Left ventricle myocardium inferior (tissue), 1 donor: ENCODE measurements around the gene TIGD3. TPM values are rescaled to one million over a fixed set of nuclear protein-coding genes. Genes with fewer than 3 reads are reported as not detected.

Experiments used
- DNase-seq: peaks from one replicate; pipeline ENCODE4 v3.0.0-alpha.2; 2020
- H3K27ac ChIP-seq: fragments of 200-600 bp; replicated peaks from 2 replicates; pipeline ENCODE4 v1.8.0; 2021
- H3K27me3 ChIP-seq: fragments of 200-600 bp; 2 replicates; pipeline ENCODE4 v1.8.0; 2021; ENCODE audit warnings: low read depth
- H3K36me3 ChIP-seq: fragments of 200-600 bp; 2 replicates; pipeline ENCODE4 v1.8.0; 2021
- H3K4me1 ChIP-seq: fragments of 200-600 bp; 2 replicates; pipeline ENCODE4 v1.8.0; 2021
- H3K4me3 ChIP-seq: fragments of 200-600 bp; 2 replicates; pipeline ENCODE4 v1.8.0; 2021; ENCODE audit warnings: mild to moderate bottlenecking, moderate library complexity
- H3K9me3 ChIP-seq: fragments of 200-600 bp; replicated peaks from 2 replicates; pipeline ENCODE4 v1.8.0; 2021
- intact Hi-C: fragments of 100-400 bp; cut with micrococcal nuclease; formaldehyde crosslinking; loops from one replicate; pipeline ENCODE4 v1.11.0; 2022
- total RNA-seq: library from RNA; stranded (reverse); fragmentation: NEBNext Ultra II Directional; extraction: Animal tissue kit (Norgen Biotek cat#: 25700); gene quantifications from one replicate; pipeline ENCODE4 v1.2.1, GENCODE V29; 2021
- TF ChIP-seq, protein P1 (sequence below): fragments of 200-600 bp; IDR thresholded peaks from 2 replicates; pipeline ENCODE4 v1.8.0; 2021; ENCODE audit warnings: antibody characterized with exemption, mild to moderate bottlenecking, borderline replicate concordance
- donor health status: DM: no; HTN: yes; CAD: no; lungs with severe emphysema.

The TIGD3 gene
- total RNA-seq, 1 donor from 2014 or later, result 0.44 TPM

DNA sequence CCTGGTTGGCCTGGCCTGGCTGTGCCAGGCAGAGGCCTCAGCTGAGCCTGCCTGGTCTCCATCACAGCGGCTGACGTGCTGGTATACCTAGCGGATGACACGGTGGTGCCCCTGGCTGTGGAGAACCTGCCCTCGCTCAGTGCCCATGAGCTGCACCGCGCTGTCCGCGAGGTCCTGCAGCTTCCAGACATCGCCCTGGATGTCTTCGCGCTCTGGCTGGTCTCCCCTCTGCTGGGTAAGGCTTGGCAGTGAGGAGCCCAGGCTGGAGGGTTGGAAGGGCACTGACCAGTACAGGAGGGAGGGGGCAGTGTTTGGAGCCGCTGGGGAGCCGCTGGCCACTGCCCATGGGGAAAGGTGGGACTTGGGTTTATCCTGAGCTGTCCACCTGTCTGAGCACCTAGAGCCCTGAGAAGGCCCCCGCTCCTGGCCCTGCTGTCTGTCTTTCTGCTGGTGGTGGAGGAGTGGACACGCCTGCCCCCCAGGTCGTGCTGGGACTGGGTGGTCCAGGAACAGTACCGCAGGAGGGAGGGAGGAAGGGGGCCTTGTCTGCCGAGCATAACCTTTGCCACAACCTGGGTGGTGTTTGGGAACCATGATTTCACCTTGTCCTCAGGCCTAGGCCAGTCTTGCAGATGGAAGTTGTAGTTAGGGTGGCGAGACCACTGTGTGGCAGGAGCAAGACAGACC lies 34.9 kb downstream of the TIGD3 start:
- H3K27me3 ChIP-seq, result no peaks in the 10 kb centered on the region
- intact Hi-C loops, result no loop called here
- H3K4me3 ChIP-seq, result peak overlapping the region; percentile 43
- peaks cover 15% of the 10 kb centered on the region for H3K36me3 ChIP-seq
- H3K9me3 ChIP-seq, result no peaks in the 10 kb centered on the region
- no peak for DNase-seq
- H3K4me1 ChIP-seq, result peaks cover 87% of the 10 kb centered on the region
- H3K27ac ChIP-seq, result peak overlapping the region; percentile 87
- TF ChIP-seq, protein P1, sequence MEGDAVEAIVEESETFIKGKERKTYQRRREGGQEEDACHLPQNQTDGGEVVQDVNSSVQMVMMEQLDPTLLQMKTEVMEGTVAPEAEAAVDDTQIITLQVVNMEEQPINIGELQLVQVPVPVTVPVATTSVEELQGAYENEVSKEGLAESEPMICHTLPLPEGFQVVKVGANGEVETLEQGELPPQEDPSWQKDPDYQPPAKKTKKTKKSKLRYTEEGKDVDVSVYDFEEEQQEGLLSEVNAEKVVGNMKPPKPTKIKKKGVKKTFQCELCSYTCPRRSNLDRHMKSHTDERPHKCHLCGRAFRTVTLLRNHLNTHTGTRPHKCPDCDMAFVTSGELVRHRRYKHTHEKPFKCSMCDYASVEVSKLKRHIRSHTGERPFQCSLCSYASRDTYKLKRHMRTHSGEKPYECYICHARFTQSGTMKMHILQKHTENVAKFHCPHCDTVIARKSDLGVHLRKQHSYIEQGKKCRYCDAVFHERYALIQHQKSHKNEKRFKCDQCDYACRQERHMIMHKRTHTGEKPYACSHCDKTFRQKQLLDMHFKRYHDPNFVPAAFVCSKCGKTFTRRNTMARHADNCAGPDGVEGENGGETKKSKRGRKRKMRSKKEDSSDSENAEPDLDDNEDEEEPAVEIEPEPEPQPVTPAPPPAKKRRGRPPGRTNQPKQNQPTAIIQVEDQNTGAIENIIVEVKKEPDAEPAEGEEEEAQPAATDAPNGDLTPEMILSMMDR, result no peak

DNA sequence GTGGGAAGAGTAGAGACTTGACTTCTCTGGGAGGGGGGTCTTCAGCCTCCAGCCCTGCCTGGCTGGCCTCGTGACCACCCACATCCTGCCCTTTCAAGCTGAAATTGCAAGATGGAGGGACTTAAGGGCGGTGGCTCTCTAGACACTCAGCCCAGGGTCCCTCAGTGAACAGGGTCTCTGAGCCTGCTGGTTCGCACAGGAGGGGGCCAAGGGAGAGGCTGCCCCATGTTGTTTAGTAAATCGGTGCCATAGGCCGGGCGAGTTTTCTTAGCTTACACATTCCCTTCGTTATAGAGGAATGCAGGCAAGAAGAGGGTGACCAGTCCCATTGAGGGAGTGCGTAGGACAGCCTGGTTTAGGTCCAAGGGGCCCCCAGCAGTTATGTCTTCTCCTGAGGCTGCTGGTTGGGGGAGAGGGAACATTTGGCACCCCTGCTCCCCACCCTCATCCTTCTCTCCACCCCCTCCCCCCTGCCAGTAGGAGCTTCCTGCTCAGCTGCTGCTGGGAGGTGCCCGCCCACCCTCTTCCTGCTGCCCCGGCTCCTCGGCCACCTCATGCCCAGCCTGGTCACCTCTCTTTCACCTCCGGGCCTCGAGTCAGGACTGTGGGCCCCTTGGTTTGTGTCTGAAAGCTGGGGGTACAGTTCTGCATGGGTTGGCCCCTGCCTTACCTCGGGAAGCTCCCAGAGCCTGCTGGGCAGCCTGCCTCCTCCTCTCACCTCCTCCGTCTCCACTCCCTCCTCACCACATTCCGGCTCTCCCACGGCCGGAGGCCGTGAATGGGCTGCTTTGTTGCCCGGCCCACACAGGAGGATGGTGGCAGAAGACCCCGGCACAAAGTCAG lies 35.8 kb downstream of the TIGD3 start:
- Histone ChIP-seq H3K4me1 (peaks cover 79% of the 10 kb centered on the region), H3K9me3 (no peaks in the 10 kb centered on the region), H3K27ac (peak overlapping the region; percentile 87), H3K27me3 (no peaks in the 10 kb centered on the region), H3K4me3 (peak overlapping the region; percentile 43), H3K36me3 (peaks cover 24% of the 10 kb centered on the region)
- TF ChIP-seq, protein P1, result no peak
- intact Hi-C loops, result no loop called here
- DNase-seq, result no peak

DNA sequence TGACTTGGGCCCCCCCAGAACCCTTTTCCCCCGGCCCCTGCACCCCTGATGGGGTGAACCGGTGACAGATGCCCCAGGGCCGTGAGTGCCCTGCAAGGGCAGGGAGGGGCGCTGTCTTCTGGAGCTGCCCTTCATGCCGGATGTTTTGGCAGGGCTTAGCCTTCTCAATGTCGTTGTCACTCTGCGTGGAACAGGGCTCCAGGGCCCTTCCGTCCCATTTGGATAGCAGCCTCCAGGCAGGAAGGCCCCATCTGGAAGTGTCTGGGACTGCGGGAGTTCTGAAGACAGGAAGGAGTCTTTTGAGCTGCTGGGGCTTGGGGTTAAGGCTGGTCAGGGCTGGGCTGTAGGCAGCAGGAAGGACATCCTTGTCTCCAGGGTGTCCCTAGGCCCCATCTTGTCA lies 36.4 kb downstream of the TIGD3 start:
- Histone ChIP-seq H3K9me3 (no peaks in the 10 kb centered on the region), H3K4me1 (peaks cover 73% of the 10 kb centered on the region), H3K36me3 (peaks cover 31% of the 10 kb centered on the region), H3K27me3 (no peaks in the 10 kb centered on the region), H3K27ac (peak overlapping the region; percentile 87), H3K4me3 (peak overlapping the region; percentile 43)
- intact Hi-C loops, result no loop called here
- peak; percentile 57 for DNase-seq
- TF ChIP-seq, protein P1, result peak; percentile 15

DNA sequence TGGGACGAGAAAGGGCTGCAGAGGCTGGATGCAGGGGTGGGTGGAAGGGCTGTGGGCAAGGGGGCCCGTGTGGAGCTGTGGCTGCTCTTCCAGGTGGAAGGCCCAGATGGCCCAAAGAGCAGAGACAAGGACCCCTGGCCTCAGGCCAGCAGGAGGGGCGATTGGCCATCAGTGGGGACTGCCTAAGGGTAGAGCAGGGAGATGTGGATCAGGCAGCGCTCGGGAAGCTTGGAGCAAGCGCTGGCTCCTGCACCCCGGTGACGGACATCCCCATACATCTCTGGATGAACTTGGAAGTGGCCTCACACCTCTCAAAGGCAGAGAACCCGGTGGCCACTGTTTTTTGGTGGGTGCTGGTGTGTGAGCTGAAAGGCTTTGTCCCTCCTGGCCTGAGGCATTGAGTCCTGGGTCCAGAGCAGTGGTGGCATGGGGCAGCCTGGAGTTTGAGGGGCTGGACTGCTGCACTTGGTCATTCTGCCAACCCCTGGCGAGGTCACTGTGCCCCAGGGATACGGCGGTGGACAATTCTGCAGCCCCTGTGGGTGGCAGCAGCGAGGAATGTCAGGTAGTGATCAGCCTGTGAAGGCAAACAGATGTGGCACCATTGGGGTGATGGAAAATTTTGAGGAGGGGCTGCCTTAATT lies 37.8 kb downstream of the TIGD3 start:
- TF ChIP-seq, protein P1, result no peak
- peaks cover 36% of the 10 kb centered on the region for H3K36me3 ChIP-seq
- no peaks in the 10 kb centered on the region for H3K9me3 ChIP-seq
- peaks cover 63% of the 10 kb centered on the region for H3K4me1 ChIP-seq
- DNase-seq, result no peak
- no peak overlapping the region for H3K4me3 ChIP-seq
- H3K27me3 ChIP-seq, result no peaks in the 10 kb centered on the region
- peak overlapping the region; percentile 87 for H3K27ac ChIP-seq
- intact Hi-C loops, result no loop called here

DNA sequence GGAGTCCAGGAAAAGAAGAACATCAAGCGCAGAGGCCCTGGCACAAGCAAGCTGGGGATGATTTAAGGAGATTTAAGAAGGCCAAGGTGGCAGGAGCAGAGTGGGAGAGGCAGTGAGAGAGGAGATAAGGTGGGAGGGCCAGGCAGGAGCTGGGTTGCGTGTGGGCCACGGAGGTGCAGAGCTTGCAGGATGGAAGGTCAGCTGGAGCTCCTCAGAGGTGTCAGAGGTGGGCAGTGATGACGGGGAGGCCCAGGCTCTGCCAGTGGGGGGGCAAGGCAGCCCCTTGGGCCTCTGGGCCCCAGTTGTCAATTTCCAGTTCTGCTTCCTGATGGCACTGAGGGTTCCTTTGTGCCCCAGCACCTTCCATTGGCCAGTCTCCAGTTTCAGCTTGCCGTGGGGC lies 38.3 kb downstream of the TIGD3 start:
- intact Hi-C loops, result no loop called here
- Histone ChIP-seq H3K27ac (peak overlapping the region; percentile 36), H3K27me3 (no peaks in the 10 kb centered on the region), H3K36me3 (peaks cover 42% of the 10 kb centered on the region), H3K4me3 (no peak overlapping the region), H3K4me1 (peaks cover 57% of the 10 kb centered on the region), H3K9me3 (no peaks in the 10 kb centered on the region)
- DNase-seq, result no peak
- TF ChIP-seq, protein P1, result no peak
